ENCODE results near the gene USP40. TPM values are rescaled to one million over a fixed set of nuclear protein-coding genes. Genes with fewer than 3 reads are reported as not detected.

The USP40 gene
- total and polyA plus RNA-seq, 2 of the 8 experiments (the other 6 are each of a cell fraction or from before 2014, with no cell fraction given) = 12.0 to 15.7 TPM

DNA sequence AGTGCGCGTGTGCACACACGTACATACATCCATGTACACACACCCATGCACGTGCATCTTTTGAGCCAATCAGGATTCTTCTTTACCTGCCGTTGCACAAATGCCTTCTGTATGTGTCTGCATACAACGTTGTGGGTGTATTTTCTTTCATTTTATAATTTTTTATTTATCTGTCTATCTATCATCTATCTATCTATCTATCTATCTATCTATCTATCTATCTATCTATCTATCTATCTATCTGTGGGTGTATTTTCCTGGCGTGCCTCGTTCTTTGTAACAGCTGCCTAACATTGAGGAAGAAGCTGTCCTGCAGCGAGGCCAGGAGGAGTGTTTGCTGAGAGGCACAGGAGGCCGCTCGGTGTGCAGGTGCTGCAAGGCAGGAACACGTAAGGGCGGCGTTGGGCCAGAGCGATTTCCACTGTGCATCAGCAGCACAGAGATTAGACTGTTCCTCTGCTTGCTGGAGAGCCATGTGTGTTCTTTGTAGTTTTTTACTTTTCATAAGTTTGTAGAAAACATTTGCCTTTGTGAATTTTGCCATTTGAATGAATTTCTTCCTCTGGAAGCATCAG, 127.9 kb downstream of the USP40 start:
- no peak overlapping the region for H4K91ac ChIP-seq (replicated peaks; ENCODE audit: insufficient read length, low read length)
- H3K56ac ChIP-seq (replicated peaks; ENCODE audit: insufficient read length, low read depth, low read length) = no peak overlapping the region
- no peaks in the 10 kb centered on the region for H3K9me3 ChIP-seq (ENCODE audit: insufficient read depth in 2 of 2, low read depth in 1 of 2, low read length in 1 of 2)
- FAIRE-seq (no peak), DNase-seq (ENCODE audit: low read depth in 1 of 2, low spot score in 2 of 2) (no peak)
- H4K5ac ChIP-seq (ENCODE audit: insufficient read length, low read depth, low read length) = no peak overlapping the region
- H3K14ac ChIP-seq (ENCODE audit: insufficient read length) = no peak overlapping the region
- H2BK15ac ChIP-seq (ENCODE audit: low read length) = no peak overlapping the region
- no peak overlapping the region for H3K4ac ChIP-seq (replicated peaks; ENCODE audit: insufficient read length, low read depth, low read length)
- no peak overlapping the region for H2BK5ac ChIP-seq (ENCODE audit: low read depth, low read length)
- WGBS, 2 experiments (ENCODE audit: extremely low coverage in 1 of 2, insufficient coverage in 1 of 2, insufficient read length in 1 of 2, insufficient replicate concordance in 2 of 2, low coverage in 1 of 2, low lambda C conversion rate in 2 of 2, missing lambda C conversion rate in 1 of 2) = 95% methylated on average over 15 of the region's 15 CpGs; no CpG with 5 or more reads in 1 of the 2 experiments
- H3K18ac ChIP-seq (ENCODE audit: extremely low read depth, low read length) = no peak overlapping the region
- no peak overlapping the region for H2BK12ac ChIP-seq (ENCODE audit: low read depth, low read length)
- H3K27ac ChIP-seq (ENCODE audit: low read depth, low read length) = no peak overlapping the region
- no peak overlapping the region for H2BK20ac ChIP-seq (ENCODE audit: low read length)
- H4K20me1 ChIP-seq (replicated peaks in 1 of 2; ENCODE audit: control insufficient read depth in 1 of 2, insufficient read depth in 2 of 2, low read length in 2 of 2) = peaks cover 0 to 11% of the 10 kb centered on the region in 2 experiments
- no peaks in the 10 kb centered on the region for H3K79me2 ChIP-seq (ENCODE audit: control insufficient read depth in 1 of 2, insufficient read depth in 2 of 2, low read length in 2 of 2)
- no peak overlapping the region for H3K23ac ChIP-seq (ENCODE audit: insufficient read length)
- ChIA-PET POLR2A (ENCODE audit: partially characterized antibody) (no interaction called here), CTCF (ENCODE audit: partially characterized antibody) (interaction anchor here (0.9 to 3.1 kb wide), 3 partner anchors 10 to 14 kb away, joined by 3 to 14 read pairs (median 4); no protein-coding TSS in a partner anchor)
- no peak overlapping the region for H3K4me3 ChIP-seq (ENCODE audit: extremely low read depth in 1 of 4, insufficient read depth in 2 of 4, low read depth in 3 of 4, low read length in 4 of 4)
- no peaks in the 10 kb centered on the region for H3K4me1 ChIP-seq (replicated peaks in 1 of 4; ENCODE audit: control insufficient read depth in 3 of 4, insufficient read depth in 4 of 4, low read length in 3 of 4)
- no peaks in the 10 kb centered on the region for H3K79me1 ChIP-seq (ENCODE audit: low read depth, low read length)
- H2BK120ac ChIP-seq (replicated peaks; ENCODE audit: low read depth, low read length) = no peak overlapping the region
- no peaks in the 10 kb centered on the region for H3K23me2 ChIP-seq (ENCODE audit: low read depth, low read length)
- no peaks in the 10 kb centered on the region; a peak in 2 of 8 replicates for H3K36me3 ChIP-seq (ENCODE audit: control insufficient read depth in 2 of 4, insufficient read depth in 4 of 4, low read length in 3 of 4)
- no peak overlapping the region for H3K9ac ChIP-seq (replicated peaks in 1 of 4; ENCODE audit: extremely low read depth in 1 of 4, low read depth in 3 of 4, low read length in 3 of 4)
- no peak overlapping the region for H2AK5ac ChIP-seq (ENCODE audit: low read depth, low read length)
- no peak overlapping the region for H4K8ac ChIP-seq (ENCODE audit: extremely low read depth, insufficient read depth, low read length)
- no peaks in the 10 kb centered on the region for H3K27me3 ChIP-seq (replicated peaks in 1 of 4; ENCODE audit: control insufficient read depth in 3 of 4, extremely low read depth in 1 of 4, insufficient read depth in 3 of 4, low read length in 3 of 4)
- TF ChIP-seq CBX8 (IDR thresholded peaks at IDR 0.05; ENCODE audit: borderline replicate concordance, low read depth, low read length) (no peak), TCF12 (IDR thresholded peaks at IDR 0.05; ENCODE audit: low read depth, low read length) (no peak), SP2 (IDR thresholded peaks at IDR 0.05; ENCODE audit: low read length) (no peak), SIX5 (IDR thresholded peaks at IDR 0.05; ENCODE audit: low read depth, low read length) (no peak), KDM1A (IDR thresholded peaks at IDR 0.05; ENCODE audit: borderline replicate concordance, low read length) (no peak)
- H3K4me2 ChIP-seq (ENCODE audit: insufficient read depth in 1 of 2, low read depth in 2 of 2, low read length in 2 of 2) = no peak overlapping the region
- H2AFZ ChIP-seq (ENCODE audit: low read length) = no peak overlapping the region
